Measurements from ENCODE around the gene TPGS1.

GRCh38 chr19:558770-559439, 51.6 kb downstream of the TPGS1 start:
- TF ChIP-seq, protein P1, sequence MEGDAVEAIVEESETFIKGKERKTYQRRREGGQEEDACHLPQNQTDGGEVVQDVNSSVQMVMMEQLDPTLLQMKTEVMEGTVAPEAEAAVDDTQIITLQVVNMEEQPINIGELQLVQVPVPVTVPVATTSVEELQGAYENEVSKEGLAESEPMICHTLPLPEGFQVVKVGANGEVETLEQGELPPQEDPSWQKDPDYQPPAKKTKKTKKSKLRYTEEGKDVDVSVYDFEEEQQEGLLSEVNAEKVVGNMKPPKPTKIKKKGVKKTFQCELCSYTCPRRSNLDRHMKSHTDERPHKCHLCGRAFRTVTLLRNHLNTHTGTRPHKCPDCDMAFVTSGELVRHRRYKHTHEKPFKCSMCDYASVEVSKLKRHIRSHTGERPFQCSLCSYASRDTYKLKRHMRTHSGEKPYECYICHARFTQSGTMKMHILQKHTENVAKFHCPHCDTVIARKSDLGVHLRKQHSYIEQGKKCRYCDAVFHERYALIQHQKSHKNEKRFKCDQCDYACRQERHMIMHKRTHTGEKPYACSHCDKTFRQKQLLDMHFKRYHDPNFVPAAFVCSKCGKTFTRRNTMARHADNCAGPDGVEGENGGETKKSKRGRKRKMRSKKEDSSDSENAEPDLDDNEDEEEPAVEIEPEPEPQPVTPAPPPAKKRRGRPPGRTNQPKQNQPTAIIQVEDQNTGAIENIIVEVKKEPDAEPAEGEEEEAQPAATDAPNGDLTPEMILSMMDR (IDR thresholded peaks at IDR 0.05) = no peak
- TF ChIP-seq POLR2A (IDR thresholded peaks at IDR 0.05) = no peak

Data from body of pancreas (tissue), 4 donors.